Heart left ventricle (tissue), 13 donors: Measurements from ENCODE around the gene CNBD2.

Experiments
- POLR2A ChIP-seq, 2 donors: fragments of 450-650 bp; IDR thresholded peaks; one replicate each; pipeline ENCODE4 v1.6.1; 2017; ENCODE audit warnings: antibody characterized with exemption in 2 of 2, mild to moderate bottlenecking in 2 of 2, moderate library complexity in 2 of 2
- TF ChIP-seq, protein P1 (sequence below), 12 donors: fragments of 200-600 bp; sonication (generic) in 4 of 12; IDR thresholded peaks; one replicate each; pipeline versions ENCODE4 v1.5.0 to v1.8.0; 2018 to 2022; ENCODE audit warnings: antibody characterized with exemption in 12 of 12, mild to moderate bottlenecking in 5 of 12
- donor health status: ischemic (EF 13 %, LVEDD 7.1; RV severe dilation, severe dysfunction).
- donor health status: DM: no; HTN: yes; CAD: no.
- donor health status: DM: no; HTN: no; CAD: no.
- donor health status: ischemic (EF 25% LVEDD 6.9; RV normal size, moderate dysfunction).
- donor health status: ischemic (EF 25% LVEDD 5.7; RV mildly dilated, moderate dysfunction).
- donor health status: ischemic (EF 35%, LVEDD 5.7; RV mildly dilated, moderate dysfunction).
- donor health status: nonischemic (EF 11% LVEDD 7.7; RV severe dilation, severe dysfunction).
- donor health status: DM: yes; HTN: yes; CAD: no.
- donor health status: PGD.
- donor health status: ischemic (EF 29% LVEDD 5.4; RV normal size, mild dysfunction).
- donor health status: nonischemic (EF 23%, LVEDD 6.1; RV moderate dilation, normal function).

DNA sequence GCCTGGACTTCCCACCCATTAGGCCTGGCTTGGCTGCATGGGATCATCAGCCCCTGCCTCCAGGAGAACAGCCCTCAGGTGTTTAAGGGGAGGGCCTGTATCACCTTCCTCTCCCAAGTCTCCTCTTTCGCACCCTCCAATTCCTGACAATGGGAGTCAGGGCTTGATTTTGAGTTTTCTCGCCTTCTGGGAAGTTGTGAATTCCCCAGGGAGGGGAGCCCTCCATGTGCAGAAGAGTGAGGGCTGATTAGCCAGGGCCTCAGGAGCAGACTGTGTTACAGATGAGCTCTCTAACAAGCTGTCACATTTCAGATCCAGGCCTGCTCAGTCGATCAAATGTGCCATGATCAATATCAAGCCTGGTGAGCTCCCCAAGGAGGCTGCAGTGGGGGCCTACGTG lies 42.4 kb downstream of the CNBD2 start:
- TF ChIP-seq, protein P1, sequence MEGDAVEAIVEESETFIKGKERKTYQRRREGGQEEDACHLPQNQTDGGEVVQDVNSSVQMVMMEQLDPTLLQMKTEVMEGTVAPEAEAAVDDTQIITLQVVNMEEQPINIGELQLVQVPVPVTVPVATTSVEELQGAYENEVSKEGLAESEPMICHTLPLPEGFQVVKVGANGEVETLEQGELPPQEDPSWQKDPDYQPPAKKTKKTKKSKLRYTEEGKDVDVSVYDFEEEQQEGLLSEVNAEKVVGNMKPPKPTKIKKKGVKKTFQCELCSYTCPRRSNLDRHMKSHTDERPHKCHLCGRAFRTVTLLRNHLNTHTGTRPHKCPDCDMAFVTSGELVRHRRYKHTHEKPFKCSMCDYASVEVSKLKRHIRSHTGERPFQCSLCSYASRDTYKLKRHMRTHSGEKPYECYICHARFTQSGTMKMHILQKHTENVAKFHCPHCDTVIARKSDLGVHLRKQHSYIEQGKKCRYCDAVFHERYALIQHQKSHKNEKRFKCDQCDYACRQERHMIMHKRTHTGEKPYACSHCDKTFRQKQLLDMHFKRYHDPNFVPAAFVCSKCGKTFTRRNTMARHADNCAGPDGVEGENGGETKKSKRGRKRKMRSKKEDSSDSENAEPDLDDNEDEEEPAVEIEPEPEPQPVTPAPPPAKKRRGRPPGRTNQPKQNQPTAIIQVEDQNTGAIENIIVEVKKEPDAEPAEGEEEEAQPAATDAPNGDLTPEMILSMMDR (IDR thresholded peaks at IDR 0.05) = no peak
- TF ChIP-seq POLR2A (IDR thresholded peaks at IDR 0.05) = no peak
